Body of pancreas (tissue), 4 donors: ENCODE data around the gene PAWR.

Experiments
- POLR2A ChIP-seq, 3 donors: fragments of 450-650 bp; IDR thresholded peaks; one replicate each; pipeline ENCODE4 v1.6.1; 2016; ENCODE audit warnings: antibody characterized with exemption in 3 of 3, mild to moderate bottlenecking in 2 of 3
- TF ChIP-seq, protein P1 (sequence below), 7 experiments: fragments of 450-650 bp in 4 of 7; fragments of 200-600 bp in 3 of 7; sonication (generic) in 3 of 7; IDR thresholded peaks; one replicate each; pipeline ENCODE4 v1.5.1; 2016 to 2019; ENCODE audit warnings: antibody characterized with exemption in 7 of 7

- TF ChIP-seq, protein P1, sequence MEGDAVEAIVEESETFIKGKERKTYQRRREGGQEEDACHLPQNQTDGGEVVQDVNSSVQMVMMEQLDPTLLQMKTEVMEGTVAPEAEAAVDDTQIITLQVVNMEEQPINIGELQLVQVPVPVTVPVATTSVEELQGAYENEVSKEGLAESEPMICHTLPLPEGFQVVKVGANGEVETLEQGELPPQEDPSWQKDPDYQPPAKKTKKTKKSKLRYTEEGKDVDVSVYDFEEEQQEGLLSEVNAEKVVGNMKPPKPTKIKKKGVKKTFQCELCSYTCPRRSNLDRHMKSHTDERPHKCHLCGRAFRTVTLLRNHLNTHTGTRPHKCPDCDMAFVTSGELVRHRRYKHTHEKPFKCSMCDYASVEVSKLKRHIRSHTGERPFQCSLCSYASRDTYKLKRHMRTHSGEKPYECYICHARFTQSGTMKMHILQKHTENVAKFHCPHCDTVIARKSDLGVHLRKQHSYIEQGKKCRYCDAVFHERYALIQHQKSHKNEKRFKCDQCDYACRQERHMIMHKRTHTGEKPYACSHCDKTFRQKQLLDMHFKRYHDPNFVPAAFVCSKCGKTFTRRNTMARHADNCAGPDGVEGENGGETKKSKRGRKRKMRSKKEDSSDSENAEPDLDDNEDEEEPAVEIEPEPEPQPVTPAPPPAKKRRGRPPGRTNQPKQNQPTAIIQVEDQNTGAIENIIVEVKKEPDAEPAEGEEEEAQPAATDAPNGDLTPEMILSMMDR (IDR thresholded peaks at IDR 0.05) = no peak
- no peak for TF ChIP-seq POLR2A (IDR thresholded peaks at IDR 0.05)
Observed at GRCh38 chr12:79685068-79685467, 5.7 kb downstream of the PAWR start.
